ENCODE measurements around the gene ANLN.
A peak's percentile ranks its signal among the peaks of the same experiment; 100 is the strongest.

The ANLN gene

GRCh38 chr7:36468370-36469101 lies 78.9 kb downstream of the ANLN start:
- TF ChIP-seq CTCF (IDR thresholded peaks at IDR 0.05; ENCODE audit: low read depth, low read length) = no peak
- no peak overlapping the region for H3K4me3 ChIP-seq (ENCODE audit: low read depth, low read length)

GRCh38 chr7:36469236-36469635 lies 79.6 kb downstream of the ANLN start:
- no peak for TF ChIP-seq CTCF (IDR thresholded peaks at IDR 0.05; ENCODE audit: low read depth, low read length)
- no peak overlapping the region for H3K4me3 ChIP-seq (ENCODE audit: low read depth, low read length)

- no peak overlapping the region for H3K4me3 ChIP-seq (ENCODE audit: low read depth, low read length)
These were observed 82.6 kb downstream of the ANLN start for GRCh38 chr7:36472141-36472729.

GRCh38 chr7:36473454-36474282 lies 84.0 kb downstream of the ANLN start:
- TF ChIP-seq CTCF (IDR thresholded peaks at IDR 0.05; ENCODE audit: low read depth, low read length) = peak; percentile 58

More at GRCh38 chr7:36472141-36472729, 82.6 kb downstream of the ANLN start:
- TF ChIP-seq CTCF (IDR thresholded peaks at IDR 0.05; ENCODE audit: low read depth, low read length) = no peak

GRCh38 chr7:36474283-36475010 lies 84.8 kb downstream of the ANLN start:
- no peak for TF ChIP-seq CTCF (IDR thresholded peaks at IDR 0.05; ENCODE audit: low read depth, low read length)
- no peak overlapping the region for H3K4me3 ChIP-seq (ENCODE audit: low read depth, low read length)

More at GRCh38 chr7:36473454-36474282, 84.0 kb downstream of the ANLN start:
- H3K4me3 ChIP-seq (ENCODE audit: low read depth, low read length) = no peak overlapping the region

- H3K4me3 ChIP-seq (ENCODE audit: low read depth, low read length) = no peak overlapping the region
- TF ChIP-seq CTCF (IDR thresholded peaks at IDR 0.05; ENCODE audit: low read depth, low read length) = no peak
These were observed 85.3 kb downstream of the ANLN start for GRCh38 chr7:36475011-36475342.
